Heart left ventricle (tissue), 13 donors: ENCODE measurements around the gene MED25.

ENCODE experiments used
- CTCF ChIP-seq, 12 donors: fragments of 200-600 bp; sonication (generic) in 4 of 12; IDR thresholded peaks; one replicate each; pipeline versions ENCODE4 v1.5.0 to v1.8.0; 2018 to 2022; ENCODE audit warnings: antibody characterized with exemption in 12 of 12, mild to moderate bottlenecking in 5 of 12
- POLR2A ChIP-seq, 2 donors: fragments of 450-650 bp; IDR thresholded peaks; one replicate each; pipeline ENCODE4 v1.6.1; 2017; ENCODE audit warnings: antibody characterized with exemption in 2 of 2, mild to moderate bottlenecking in 2 of 2, moderate library complexity in 2 of 2
- donor health status: ischemic (EF 13 %, LVEDD 7.1; RV severe dilation, severe dysfunction).
- donor health status: DM: no; HTN: yes; CAD: no.
- donor health status: DM: no; HTN: no; CAD: no.
- donor health status: ischemic (EF 25% LVEDD 6.9; RV normal size, moderate dysfunction).
- donor health status: ischemic (EF 25% LVEDD 5.7; RV mildly dilated, moderate dysfunction).
- donor health status: ischemic (EF 35%, LVEDD 5.7; RV mildly dilated, moderate dysfunction).
- donor health status: nonischemic (EF 11% LVEDD 7.7; RV severe dilation, severe dysfunction).
- donor health status: DM: yes; HTN: yes; CAD: no.
- donor health status: PGD.
- donor health status: ischemic (EF 29% LVEDD 5.4; RV normal size, mild dysfunction).
- donor health status: nonischemic (EF 23%, LVEDD 6.1; RV moderate dilation, normal function).

GRCh38 chr19:49850487-49851342 lies 32.6 kb downstream of the MED25 start, which contains the start of gene PTOV1:
- no peak for TF ChIP-seq CTCF (IDR thresholded peaks at IDR 0.05)
- TF ChIP-seq POLR2A (IDR thresholded peaks at IDR 0.05), result peak; percentile 29 to 86
